GM19372 (cell line): ENCODE measurements around the gene AMMECR1.
A peak's percentile ranks its signal among the peaks of the same experiment; 100 is the strongest.
"Not testable (repeated sequence)": the region's sequence is repeated elsewhere in the genome, so short reads cannot be mapped to it uniquely, and the experiment has no call there.

Source experiments
- ATAC-seq: cut with Tn5 transposase; IDR thresholded peaks from one replicate; pipeline ENCODE4 v1.9.1; 2021; ENCODE audit warnings: mild to moderate bottlenecking, low read depth, moderate library complexity; ENCODE audit not compliant: unreplicated experiment

AMMECR1 gene

GRCh38 chrX:110175696-110176095 is 142.2 kb downstream of the AMMECR1 start:
- no peak for ATAC-seq

- no peak for ATAC-seq
Observed at GRCh38 chrX:110175146-110175545, 142.7 kb downstream of the AMMECR1 start.

GRCh38 chrX:110173192-110174175 is 144.4 kb downstream of the AMMECR1 start:
- ATAC-seq, result no peak

GRCh38 chrX:110172215-110172614 is 145.7 kb downstream of the AMMECR1 start:
- ATAC-seq, result peak; percentile 99

DNA sequence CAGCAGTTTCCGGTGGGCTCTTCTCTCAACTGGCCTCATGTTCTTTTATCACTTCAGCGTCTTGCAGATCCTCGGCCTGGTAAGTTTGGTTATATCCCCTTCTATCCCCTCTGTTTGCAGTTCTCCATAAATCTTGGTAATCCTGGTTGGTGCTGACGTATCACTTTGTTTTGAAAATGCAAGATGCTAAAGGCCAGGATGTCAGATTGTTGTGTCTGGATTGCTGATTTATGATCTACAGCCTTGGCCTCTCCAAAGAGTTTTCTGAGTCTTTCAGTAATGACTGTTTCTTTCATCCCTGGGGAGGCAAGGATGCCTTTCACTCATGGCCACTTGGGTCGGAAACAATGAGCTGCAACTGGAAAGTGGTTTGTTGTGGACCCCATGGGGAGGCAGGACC is 146.4 kb downstream of the AMMECR1 start:
- ATAC-seq, result no peak

DNA sequence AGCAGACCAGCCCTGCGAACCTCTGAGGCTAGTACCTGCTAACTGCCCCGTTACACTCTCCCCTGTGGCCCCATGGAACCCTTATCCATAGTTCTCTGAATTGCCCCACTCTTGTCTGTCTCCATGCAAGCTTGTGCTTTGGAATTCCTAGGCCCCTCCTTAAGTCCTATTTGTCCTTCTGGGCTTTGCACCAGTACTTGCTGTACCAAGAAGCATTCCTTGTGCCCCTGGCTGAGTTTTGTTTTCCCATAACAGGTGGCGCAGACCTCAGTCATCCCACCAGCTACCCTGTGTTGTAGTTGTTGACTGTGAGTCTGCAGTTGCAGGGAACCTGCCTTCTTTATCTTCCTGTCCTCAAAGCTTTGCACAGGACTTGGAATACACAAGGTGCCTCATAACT is 147.9 kb downstream of the AMMECR1 start:
- ATAC-seq, result no peak

- no peak for ATAC-seq
Observed at GRCh38 chrX:110168585-110168984, 149.3 kb downstream of the AMMECR1 start.

DNA sequence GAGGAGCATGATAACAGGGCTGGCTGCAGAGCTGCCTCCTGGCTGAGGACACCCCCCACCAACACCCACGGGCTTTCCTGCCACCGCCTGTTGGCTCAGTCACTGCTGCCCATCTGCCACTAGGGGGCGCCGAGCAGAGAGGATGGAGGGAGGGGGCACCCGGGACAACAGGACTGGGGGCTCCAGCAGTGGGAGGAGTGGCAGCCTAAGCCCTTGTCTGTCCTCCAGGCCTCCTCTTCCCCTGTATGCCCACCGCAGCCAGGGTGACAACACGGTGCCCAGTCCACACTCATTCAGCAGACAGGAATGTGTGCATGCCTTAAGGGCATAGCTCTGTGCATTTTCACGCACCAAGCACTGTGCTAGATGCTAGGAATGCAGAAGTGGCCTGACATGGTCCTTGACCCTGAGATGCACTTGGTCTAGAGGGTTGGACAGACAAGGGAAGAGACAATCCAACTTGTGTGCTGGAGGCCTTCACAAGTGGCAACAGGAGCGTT is 149.9 kb downstream of the AMMECR1 start:
- no peak for ATAC-seq

- no peak for ATAC-seq
Observed at GRCh38 chrX:110163488-110163887, 154.4 kb downstream of the AMMECR1 start.

GRCh38 chrX:110162867-110163266 is 155.0 kb downstream of the AMMECR1 start:
- no peak for ATAC-seq

DNA sequence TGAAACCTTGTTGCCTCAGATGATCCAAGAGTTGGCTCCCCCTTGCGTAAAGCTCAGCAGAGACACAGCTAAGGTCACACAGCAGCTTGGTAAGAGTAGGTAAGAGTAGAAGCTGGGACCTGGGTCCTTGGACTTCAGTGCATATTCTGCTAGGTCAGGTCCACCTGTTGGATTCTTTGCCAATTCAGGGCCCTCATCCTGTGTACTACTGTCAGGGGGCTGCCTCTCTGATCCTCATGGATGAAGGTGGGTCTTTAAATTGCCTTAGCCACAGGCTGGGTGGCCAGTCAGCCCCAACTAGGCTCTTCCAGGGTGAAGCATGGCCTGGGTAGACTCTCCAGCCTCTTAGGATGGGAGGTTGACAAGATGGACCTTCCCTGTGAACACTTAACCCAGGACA is 155.8 kb downstream of the AMMECR1 start:
- no peak for ATAC-seq

GRCh38 chrX:110161361-110161686 is 156.6 kb downstream of the AMMECR1 start:
- ATAC-seq, result no peak

DNA sequence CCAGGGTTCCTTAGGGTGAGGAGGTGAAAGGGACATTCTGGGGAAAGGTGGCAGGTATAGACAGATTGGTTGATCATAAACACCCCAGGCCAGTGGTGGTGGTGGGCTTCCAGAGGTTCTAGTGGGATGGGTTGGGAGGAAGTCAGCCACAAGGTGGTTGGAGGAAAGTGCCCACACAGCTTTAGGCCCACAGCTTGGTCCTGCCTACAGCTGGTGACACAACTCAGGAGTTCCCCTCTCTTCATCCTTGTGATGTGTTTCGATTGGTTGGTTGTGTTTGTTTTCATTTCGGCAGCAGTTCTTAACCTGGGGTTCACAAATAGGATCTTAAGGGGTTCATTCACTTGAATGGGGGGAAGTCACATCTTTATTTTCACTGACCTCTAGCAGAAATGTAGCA is 158.0 kb downstream of the AMMECR1 start:
- ATAC-seq, result no peak

DNA sequence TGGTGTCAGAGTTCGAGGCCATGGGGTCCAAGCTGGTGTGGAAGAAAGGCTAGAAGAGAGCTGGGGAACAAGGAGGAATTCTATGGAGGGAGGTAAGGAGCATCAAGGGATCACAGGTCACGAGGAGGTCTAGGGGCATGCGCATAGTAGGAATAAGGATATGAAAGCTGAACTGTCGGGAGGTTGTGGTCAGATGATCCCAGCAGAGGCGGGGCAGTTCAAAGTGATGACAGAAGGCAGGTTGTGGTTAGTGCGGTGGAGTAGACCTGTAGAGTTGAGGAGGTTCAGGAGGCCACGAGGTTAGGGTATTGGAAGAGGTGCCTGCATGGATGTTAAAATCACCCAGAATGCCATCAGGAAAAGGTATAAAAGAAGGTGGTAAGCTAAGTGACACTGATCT is 158.7 kb downstream of the AMMECR1 start:
- no peak for ATAC-seq

DNA sequence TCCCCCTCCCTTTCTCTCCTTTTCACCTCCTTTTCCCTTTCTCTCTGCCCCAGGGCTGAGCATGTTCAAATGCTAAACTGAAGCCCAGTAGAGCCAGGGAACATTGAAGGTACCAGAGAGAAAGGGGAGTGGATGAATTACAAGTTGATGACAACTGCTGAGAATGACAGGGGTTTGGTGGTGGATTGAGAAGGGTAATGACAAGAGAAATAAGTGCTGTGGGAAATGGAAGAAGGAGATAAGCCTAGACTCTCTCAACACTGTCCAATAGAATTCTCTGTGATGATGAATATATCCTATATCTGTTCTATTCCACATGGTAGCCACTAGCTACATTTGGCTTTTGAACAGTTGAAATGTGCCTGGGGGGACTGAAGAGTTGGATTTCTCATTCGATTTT is 160.4 kb downstream of the AMMECR1 start:
- no peak for ATAC-seq

GRCh38 chrX:110156167-110156754 is 161.6 kb downstream of the AMMECR1 start:
- no peak for ATAC-seq

- no peak for ATAC-seq
Observed at GRCh38 chrX:110155759-110156158, 162.1 kb downstream of the AMMECR1 start.

- ATAC-seq, result not testable (repeated sequence)
Observed at GRCh38 chrX:110154328-110154727, 163.6 kb downstream of the AMMECR1 start.

- no peak for ATAC-seq
Observed at GRCh38 chrX:110153896-110154295, 164.0 kb downstream of the AMMECR1 start.

DNA sequence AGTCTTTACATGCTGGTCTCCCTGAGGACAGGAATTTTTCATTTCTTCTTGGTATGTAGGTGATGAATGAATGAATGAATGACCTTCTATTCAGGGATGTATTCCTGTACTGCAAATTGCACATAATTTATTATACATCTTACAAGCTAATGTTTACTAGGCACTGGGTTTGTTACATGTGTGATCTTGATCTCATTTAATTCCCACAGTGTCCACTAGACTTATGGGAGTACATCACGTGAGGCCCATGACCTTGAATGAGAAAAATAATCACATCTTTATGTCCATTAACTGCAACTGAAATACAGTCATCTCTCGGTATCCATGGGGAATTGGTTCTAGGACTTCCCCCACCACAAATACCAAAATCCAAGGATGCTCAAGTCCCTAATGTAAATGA is 164.6 kb downstream of the AMMECR1 start:
- ATAC-seq, result no peak

DNA sequence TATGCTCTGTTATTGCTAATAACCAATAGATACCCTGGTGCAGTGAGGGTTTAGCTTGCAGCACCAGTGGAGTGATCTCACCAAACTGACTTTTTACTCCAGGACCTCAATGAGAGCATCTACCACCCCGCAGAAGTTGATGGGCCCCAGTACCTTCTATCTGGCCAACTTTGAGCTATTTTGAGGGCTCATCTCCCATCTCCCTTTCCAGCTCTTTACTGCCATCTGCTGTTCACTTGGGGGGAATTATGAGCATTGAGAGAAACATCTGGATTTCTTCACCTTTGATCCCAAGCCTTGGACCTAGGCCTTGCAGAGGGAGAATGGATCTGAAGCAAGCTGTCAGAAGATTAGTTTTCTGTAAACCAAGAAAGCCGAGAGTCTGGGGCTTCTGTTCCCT is 171.4 kb downstream of the AMMECR1 start:
- no peak for ATAC-seq

GRCh38 chrX:110145854-110146253 is 172.0 kb downstream of the AMMECR1 start:
- ATAC-seq, result no peak
